ENCODE data around the gene ANKIB1. TPM values are rescaled to one million over a fixed set of nuclear protein-coding genes. Genes with fewer than 3 reads are reported as not detected.

The ANKIB1 gene
- total RNA-seq: 131 TPM

DNA sequence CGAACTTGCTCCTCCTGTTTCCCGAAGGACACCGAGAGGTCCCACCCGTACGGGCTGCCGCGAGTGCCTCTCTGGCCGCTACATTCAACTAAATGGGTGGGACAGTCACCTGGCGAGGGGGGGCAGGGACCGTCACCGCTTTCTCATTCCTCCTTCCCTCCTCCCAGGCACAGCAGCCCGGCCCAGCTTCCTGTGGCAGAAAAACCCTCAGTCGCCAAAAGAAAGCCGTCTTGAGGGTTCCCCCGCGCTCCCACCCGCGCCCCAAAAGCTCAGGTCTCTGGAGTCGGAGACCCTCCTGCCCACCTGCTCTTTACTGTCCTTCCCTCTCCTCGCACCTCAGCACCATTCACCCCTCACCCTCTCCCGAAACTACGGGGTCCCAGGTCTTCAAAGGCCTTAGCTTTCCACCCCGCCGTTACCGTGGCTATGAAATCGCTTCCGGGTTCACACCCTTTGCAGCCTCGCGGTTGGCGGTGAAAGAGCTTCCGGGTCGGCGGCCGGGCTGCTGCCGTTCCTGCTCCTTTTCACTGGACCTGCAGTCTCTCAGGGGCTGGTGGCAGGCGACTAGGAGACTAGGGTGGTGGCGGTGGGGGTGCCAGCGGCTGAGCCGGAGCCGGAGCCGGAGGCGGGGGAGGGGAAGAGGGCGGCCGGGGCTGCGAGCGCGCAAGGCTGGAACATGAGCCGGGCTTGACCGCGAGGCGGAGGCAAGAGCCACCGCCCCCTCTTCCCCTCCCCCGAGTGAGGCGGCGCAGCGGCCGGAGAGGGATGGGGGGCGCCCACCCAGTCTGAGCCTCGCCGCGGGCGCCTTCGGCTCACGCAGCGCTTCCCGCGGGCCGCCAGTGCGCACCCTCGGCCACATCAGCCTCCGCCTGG, at the start of gene ANKIB1, which contains the start of gene KRIT1:
ANKIB1 (plus strand) TSS at position 488 of the 873 bp plus-strand sequence. CDS start 49,005 bp downstream, outside the sequence.
KRIT1 (minus strand) TSS at position 428 of the 873 bp plus-strand sequence. CDS start 3,779 bp downstream, outside the sequence.

DNA sequence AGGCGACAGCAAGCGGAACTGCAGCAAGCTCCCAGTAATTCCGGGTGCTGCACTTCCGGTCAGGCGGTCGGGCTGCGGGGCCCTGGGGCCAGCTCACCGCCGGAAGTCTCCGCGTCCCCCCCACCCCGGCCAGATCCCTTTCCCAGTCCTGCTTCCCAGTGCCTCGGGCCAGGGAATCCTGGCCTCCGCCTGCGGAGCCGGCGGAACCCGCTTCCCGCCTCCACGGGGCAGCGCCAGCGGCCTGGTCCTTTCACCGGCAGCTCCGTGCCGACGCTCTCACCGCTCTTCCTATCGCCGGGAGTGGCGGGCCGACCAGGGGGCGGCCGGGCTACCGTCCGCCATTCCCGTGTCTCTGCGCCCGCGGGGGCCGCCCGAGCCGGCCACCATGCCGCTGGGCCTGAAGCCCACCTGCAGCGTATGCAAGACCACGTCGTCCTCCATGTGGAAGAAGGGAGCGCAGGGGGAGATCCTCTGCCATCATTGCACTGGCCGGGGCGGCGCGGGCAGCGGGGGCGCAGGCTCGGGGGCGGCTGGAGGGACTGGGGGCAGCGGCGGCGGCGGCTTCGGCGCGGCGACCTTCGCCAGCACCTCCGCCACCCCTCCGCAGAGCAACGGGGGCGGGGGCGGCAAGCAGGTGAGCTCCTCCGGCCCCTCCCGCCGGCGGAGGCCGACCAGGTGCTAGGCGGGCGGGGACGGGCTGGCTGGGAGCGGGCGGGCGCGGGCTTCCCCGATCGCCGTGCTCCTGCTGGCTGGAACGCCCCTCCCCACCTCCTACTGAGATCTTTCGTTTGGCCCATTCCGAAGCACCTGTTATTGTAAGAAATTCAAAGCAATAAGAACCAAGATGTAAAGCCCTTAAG, 201.8 kb downstream of the ANKIB1 start, which contains the start of gene GATAD1:
GATAD1 (plus strand) TSS at position 138 of the 860 bp plus-strand sequence; CDS start at position 386, 248 bp downstream.

Small RNA genes within 50 kb of the gene (small RNA-seq; reads per million reads assigned to genes)
- gene MIR1285-1: not detected
- gene RF00019: not detected

Other genes starting within 250 kb of the ANKIB1 start
- gene CYP51A1, start 111.5 kb upstream of the ANKIB1 start, total RNA-seq: 345 TPM
- gene LRRD1, start 66.8 kb upstream of the ANKIB1 start, total RNA-seq: 0.92 TPM
- gene KRIT1, start 60 bp upstream of the ANKIB1 start, total RNA-seq: 69.4 TPM
- 30.0 TPM for gene GATAD1, start 201.5 kb downstream of the ANKIB1 start, total RNA-seq
- gene ERVW-1, start 232.0 kb downstream of the ANKIB1 start, total RNA-seq: not detected

All from diencephalon (tissue), 1 donor.